Activated naive CD8-positive, alpha-beta T cell treated with anti-CD3 and anti-CD28 coated beads for 36 hours (primary cell): ENCODE results near the gene LMF1. TPM values are rescaled to one million over a fixed set of nuclear protein-coding genes. Genes with fewer than 3 reads are reported as not detected.
"Not testable (repeated sequence)": the region's sequence is repeated elsewhere in the genome, so short reads cannot be mapped to it uniquely, and the experiment has no call there.

ENCODE experiments used
- DNase-seq: peaks from one replicate; pipeline ENCODE4 v3.0.0; 2021
- H3K27ac Mint-ChIP-seq: one replicate; pipeline ENCODE4 v1.8.0; 2022; ENCODE audit warnings: mild to moderate bottlenecking, moderate library complexity, mixed read lengths
- H3K27me3 Mint-ChIP-seq: one replicate; pipeline ENCODE4 v1.8.0; 2022; ENCODE audit warnings: mild to moderate bottlenecking, mixed read lengths
- H3K36me3 Mint-ChIP-seq: one replicate; pipeline ENCODE4 v1.8.0; 2021; ENCODE audit warnings: mild to moderate bottlenecking, mixed read lengths
- H3K4me1 Mint-ChIP-seq: one replicate; pipeline ENCODE4 v1.8.0; 2021; ENCODE audit warnings: mixed read lengths
- H3K4me3 Mint-ChIP-seq: one replicate; pipeline ENCODE4 v1.8.0; 2022; ENCODE audit warnings: mild to moderate bottlenecking, moderate library complexity, mixed read lengths
- H3K9me3 Mint-ChIP-seq: one replicate; pipeline ENCODE4 v1.8.0; 2022; ENCODE audit warnings: mixed read lengths
- total RNA-seq, 2 experiments: library from RNA; stranded (reverse); gene quantifications; one replicate each; pipeline ENCODE4 v1.2.3, GENCODE V29; 2021

Gene LMF1
- total RNA-seq, 2 experiments from 2014 or later = 7.0 to 8.1 TPM

DNA sequence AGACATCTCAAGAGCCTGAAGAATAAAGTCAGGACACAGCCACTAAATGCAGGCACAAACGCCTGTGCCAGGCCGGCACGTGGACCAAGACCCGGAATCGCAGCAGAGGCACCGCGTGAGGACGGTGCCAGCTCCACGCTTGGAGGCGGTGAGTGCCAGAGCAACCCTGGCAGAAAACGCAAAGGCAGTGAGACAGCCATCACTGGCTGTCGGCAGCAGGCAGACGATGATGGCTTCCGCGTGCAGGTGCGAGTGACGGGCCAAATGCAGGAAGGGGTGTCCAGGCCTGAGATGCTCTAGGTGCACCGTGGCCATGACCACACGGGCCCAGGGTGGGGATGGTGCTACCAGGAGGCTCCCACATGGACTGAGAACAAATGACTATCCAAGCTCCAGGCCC, 78.8 kb downstream of the LMF1 start:
- Mint-ChIP-seq H3K27me3 (no peaks in the 10 kb centered on the region), H3K36me3 (no peaks in the 10 kb centered on the region), H3K9me3 (no peaks in the 10 kb centered on the region), H3K4me3 (no peak overlapping the region), H3K4me1 (no peaks in the 10 kb centered on the region), H3K27ac (no peak overlapping the region)
- no peak for DNase-seq

DNA sequence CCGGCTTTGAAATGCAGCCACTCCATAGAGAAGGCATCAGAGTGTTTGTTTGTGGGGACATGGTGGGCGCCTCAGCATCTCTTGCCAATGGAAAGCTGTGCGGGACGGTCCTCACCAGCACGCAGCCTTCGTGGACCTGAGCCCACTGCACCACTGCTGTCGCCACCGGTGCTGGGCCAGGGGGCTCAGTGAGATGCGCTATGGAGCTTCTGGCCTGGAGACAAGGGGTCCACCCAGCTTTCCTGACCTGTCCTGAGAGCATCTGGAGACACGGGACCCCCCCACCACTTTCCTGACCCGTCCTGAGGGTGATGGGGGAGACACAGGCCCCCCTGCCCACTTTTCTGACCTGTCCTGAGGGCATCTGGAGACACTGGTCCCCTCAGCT, 79.4 kb downstream of the LMF1 start:
- Mint-ChIP-seq H3K4me3 (no peak overlapping the region), H3K27me3 (no peaks in the 10 kb centered on the region), H3K36me3 (peaks cover 1% of the 10 kb centered on the region), H3K27ac (no peak overlapping the region), H3K9me3 (no peaks in the 10 kb centered on the region), H3K4me1 (no peaks in the 10 kb centered on the region)
- no peak for DNase-seq

DNA sequence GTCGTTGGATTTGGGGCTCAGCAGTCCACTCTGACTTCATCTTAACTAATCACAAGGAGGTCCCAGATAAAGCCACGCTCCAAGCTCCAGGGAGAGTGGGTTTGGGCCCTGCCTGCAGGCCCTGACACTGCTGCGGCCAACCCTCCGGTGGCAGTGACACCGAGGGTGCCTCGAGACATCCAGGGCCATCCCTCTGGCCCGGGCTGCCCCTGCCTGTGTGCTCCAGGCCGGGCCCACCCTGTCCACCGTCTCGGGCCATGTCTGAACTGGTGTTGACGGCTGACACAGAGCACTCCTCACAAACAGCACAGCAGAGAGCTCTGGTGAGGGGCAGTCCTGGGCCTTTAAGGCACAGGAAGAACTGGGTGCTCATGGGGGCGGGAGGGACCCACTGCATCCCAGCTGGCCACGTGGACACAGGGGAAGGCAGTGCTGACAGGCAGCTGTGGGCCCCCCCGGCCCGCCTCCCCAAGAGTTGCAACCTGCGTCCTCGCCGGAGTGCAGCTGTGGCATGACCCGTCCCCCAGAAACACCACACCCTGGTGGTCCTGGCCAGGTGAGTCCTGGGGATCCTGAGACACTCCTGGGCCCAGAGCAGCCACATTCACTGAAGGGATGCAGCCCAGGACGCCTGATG, 80.0 kb downstream of the LMF1 start:
- H3K9me3 Mint-ChIP-seq = no peaks in the 10 kb centered on the region

DNA sequence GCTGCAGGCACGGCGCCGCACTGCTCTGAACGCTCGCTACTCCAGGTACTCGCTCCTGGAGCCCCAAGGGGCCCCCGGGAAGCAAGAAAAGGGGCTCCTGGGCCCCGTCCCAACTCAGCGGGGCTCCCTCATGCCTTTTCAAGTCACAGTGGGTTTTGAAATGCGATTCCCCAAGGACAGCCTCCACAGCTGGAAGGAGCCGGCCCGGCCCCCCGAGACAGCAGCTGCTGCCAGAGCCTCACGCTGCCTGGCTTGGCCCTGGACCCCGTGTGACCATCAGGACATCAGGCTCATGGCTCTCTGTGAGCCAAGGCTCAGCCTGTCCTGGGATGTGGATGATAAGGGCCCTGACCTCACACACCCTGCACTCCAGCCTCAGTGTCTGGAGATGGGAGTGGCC, 80.6 kb downstream of the LMF1 start:
- Mint-ChIP-seq H3K27ac (no peak overlapping the region), H3K27me3 (no peaks in the 10 kb centered on the region), H3K4me3 (no peak overlapping the region), H3K9me3 (no peaks in the 10 kb centered on the region), H3K4me1 (no peaks in the 10 kb centered on the region), H3K36me3 (peaks cover 1% of the 10 kb centered on the region)
- no peak for DNase-seq

More for the DNA sequence above, 80.0 kb downstream of the LMF1 start:
- peaks cover 1% of the 10 kb centered on the region for H3K36me3 Mint-ChIP-seq
- no peak overlapping the region for H3K4me3 Mint-ChIP-seq
- no peak for DNase-seq
- H3K4me1 Mint-ChIP-seq = no peaks in the 10 kb centered on the region
- no peaks in the 10 kb centered on the region for H3K27me3 Mint-ChIP-seq
- H3K27ac Mint-ChIP-seq = no peak overlapping the region

DNA sequence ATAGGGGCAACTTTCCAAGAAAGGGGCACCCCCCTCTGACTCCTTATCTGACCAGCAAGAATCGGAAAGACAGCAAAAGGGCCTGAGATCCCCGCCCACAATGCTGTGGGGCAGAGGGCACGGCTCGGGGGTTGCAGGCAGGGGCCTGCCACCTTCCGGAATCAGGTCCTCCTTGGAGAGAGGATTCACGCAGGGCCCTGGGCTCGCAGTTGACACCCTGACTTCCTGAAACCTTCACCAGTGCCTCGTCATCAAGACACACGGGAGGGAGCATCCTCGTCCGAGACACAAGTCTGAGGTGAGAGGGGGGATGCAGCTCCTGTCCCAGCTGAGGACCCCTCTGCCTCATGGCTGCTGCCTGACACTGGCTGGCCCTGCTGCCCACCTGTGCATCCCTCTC, 81.2 kb downstream of the LMF1 start:
- Mint-ChIP-seq H3K36me3 (peaks cover 1% of the 10 kb centered on the region), H3K4me3 (no peak overlapping the region), H3K4me1 (no peaks in the 10 kb centered on the region), H3K9me3 (no peaks in the 10 kb centered on the region), H3K27me3 (no peaks in the 10 kb centered on the region), H3K27ac (no peak overlapping the region)
- no peak for DNase-seq

DNA sequence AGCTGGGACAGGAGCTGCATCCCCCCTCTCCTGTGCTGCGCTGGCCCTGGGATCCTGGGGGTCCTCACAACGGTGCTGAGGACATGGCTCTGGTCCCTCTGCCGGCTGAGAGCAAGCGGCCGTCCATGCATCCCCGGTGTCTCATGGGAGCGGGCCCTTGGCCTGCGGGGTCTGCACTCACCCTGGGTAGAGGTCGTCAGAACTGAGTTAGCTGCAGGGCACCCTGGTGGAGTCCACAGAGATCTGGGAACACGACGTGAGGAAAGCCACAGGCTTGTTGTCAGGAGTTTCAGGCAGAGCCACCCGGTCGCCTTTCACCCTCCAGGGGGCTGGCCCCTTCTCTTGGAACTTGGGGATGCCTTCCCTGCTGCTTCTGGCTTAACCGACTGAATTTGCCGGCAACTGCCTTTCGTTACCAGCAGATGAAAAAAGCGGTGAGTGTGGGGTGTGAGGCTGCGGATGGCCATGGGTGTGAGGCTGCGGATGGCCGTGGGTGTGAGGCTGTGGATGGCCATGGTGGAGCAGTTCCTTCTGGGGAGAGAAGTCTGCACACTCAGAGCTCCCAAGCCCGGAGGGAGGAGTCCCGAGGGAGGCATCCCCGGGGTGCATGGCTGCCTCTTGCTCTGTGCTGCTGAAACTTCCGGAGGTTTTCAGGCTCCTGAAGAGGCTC, 81.7 kb downstream of the LMF1 start:
- no peak overlapping the region for H3K4me3 Mint-ChIP-seq
- DNase-seq = no peak
- no peaks in the 10 kb centered on the region for H3K4me1 Mint-ChIP-seq
- H3K27ac Mint-ChIP-seq = no peak overlapping the region
- H3K9me3 Mint-ChIP-seq = no peaks in the 10 kb centered on the region
- peaks cover 1% of the 10 kb centered on the region for H3K36me3 Mint-ChIP-seq
- no peaks in the 10 kb centered on the region for H3K27me3 Mint-ChIP-seq

DNA sequence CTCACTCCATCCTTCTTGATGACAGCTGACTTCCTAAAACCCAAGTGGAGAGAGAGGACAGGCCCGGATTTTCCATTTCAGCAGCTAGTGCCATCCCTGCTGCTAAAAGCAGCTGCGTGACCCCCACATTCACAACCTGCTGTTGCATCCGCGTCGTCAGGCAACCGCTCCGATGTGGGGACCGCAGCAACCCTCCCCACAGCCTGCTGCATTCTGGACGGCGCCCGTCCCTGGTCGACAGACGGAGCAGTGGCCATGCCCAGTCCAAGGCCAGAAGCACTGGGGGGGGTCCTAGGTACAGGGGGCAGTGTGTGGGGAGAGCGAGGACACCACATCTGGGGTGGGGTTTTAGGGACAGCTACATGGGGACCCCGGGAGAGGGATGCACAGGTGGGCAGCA, 82.3 kb downstream of the LMF1 start:
- H3K4me1 Mint-ChIP-seq, H3K36me3 Mint-ChIP-seq, H3K27me3 Mint-ChIP-seq, DNase-seq, H3K9me3 Mint-ChIP-seq, H3K4me3 Mint-ChIP-seq, H3K27ac Mint-ChIP-seq: not testable (repeated sequence)

DNA sequence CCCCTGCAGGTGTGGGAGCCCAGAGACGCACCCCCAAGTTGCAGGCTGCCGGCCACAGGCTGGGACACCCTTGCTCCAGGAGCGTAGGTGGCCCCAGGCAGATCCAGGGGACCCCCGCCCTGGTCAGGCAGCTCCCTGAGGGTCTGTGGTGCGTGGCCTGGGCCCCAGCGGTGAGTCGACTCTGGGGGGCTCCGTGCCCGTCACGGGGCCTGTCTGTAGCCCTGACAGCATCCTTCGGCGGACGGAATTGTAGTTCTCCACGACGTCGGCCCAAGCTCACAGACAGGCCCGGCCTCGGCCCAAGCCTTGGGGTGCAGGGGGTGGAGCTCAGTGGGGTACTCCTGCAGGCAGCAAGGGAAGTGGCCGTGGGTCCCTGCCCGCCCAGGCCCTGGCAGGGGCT, 82.9 kb downstream of the LMF1 start:
- Mint-ChIP-seq H3K36me3 (peaks cover 1% of the 10 kb centered on the region), H3K27ac (no peak overlapping the region), H3K4me1 (no peaks in the 10 kb centered on the region), H3K4me3 (no peak overlapping the region), H3K27me3 (no peaks in the 10 kb centered on the region), H3K9me3 (no peaks in the 10 kb centered on the region)
- DNase-seq = no peak

DNA sequence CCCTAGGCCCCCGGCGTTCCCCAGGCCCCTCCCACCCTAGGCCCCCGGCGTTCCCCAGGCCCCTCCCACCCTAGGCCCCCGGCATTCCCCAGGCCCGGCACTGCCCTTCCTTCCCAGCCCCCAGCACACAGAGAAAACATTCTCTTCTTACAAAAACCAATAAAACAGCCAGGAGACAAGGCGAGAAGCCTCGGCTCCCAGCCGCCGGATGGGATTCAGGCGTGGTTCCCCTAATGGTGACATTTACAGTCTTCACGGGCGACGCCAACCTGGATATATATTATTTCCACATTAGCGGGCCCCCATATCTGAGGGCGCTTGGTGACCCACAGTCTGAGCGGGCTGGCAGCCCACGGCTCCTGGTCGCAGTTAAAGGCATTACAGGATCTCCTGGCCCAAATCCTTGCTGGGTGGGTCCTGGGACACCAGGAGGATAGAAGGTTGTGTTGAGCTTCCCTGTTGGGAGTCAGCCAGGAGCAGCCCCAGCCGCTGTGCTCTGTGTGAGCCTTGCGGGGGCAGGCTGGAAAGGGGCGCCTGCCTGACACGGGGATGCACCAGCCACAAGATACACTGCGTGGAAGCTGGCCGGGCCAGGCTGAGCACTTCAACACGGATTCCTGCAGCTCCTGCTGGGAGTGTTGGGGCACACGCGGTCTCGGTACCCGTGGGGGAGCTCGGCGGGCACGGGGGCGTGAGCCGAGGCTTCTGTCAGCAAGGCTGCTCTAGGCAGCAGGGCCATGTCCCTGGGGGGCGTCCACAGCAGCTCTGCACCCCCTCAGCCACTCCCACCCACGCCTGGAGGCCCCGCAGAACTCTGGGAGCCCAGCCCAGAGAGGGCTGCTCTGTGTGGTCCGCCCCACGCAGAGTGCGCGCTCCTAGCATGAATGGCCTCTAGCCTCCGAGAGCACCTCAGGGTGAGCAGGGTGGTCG, 83.7 kb downstream of the LMF1 start:
- Mint-ChIP-seq H3K27me3 (no peaks in the 10 kb centered on the region), H3K9me3 (no peaks in the 10 kb centered on the region), H3K27ac (no peak overlapping the region), H3K4me3 (no peak overlapping the region), H3K4me1 (no peaks in the 10 kb centered on the region), H3K36me3 (peaks cover 3% of the 10 kb centered on the region)
- no peak for DNase-seq

DNA sequence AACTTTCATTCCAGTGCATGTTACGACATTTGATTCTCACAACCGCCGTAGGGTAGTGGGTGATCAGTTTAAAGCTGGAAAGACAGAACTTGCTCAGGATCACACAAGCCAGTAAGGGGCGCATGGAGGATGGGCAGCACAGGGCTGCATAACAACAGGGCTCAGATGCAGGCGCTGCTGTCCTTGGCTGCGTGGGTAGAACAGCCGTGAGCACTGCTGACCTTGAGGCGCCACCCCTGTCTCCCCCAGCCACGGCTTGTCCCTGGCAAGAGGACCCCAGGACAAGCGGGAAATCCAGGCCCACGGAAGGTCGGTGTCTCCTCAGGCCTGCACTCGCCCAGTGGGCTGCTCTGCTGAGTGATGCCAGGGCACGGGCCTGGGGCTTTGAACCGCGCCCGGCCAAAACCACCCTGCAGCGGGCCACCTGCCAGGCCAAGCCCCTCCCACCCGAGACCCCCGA, 84.7 kb downstream of the LMF1 start:
- no peak overlapping the region for H3K4me3 Mint-ChIP-seq
- H3K36me3 Mint-ChIP-seq = peaks cover 3% of the 10 kb centered on the region
- no peak overlapping the region for H3K27ac Mint-ChIP-seq
- H3K4me1 Mint-ChIP-seq = no peaks in the 10 kb centered on the region
- H3K9me3 Mint-ChIP-seq = no peaks in the 10 kb centered on the region
- H3K27me3 Mint-ChIP-seq = no peaks in the 10 kb centered on the region
- no peak for DNase-seq

DNA sequence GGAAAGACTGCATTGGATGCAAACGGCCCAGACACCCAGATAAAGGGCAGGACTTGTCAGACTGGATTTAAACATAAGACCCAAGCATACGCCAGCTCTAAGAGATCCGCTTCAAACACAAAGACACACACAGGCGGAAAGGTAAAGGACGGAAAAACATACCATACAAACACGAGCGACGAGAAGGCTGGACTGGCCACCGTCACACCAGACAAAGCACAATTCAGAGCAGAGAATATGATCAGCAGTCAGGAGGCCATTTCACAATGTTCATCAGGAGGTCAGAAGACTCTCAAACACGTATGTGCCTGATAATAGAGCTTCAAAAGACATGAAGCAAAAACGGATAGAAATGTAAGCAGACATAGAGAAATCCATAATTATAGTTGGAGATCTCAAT, 85.4 kb downstream of the LMF1 start:
- no peak for DNase-seq
- no peak overlapping the region for H3K27ac Mint-ChIP-seq
- H3K27me3 Mint-ChIP-seq = no peaks in the 10 kb centered on the region
- H3K4me1 Mint-ChIP-seq = no peaks in the 10 kb centered on the region
- no peak overlapping the region for H3K4me3 Mint-ChIP-seq
- peaks cover 3% of the 10 kb centered on the region for H3K36me3 Mint-ChIP-seq
- H3K9me3 Mint-ChIP-seq = no peaks in the 10 kb centered on the region

DNA sequence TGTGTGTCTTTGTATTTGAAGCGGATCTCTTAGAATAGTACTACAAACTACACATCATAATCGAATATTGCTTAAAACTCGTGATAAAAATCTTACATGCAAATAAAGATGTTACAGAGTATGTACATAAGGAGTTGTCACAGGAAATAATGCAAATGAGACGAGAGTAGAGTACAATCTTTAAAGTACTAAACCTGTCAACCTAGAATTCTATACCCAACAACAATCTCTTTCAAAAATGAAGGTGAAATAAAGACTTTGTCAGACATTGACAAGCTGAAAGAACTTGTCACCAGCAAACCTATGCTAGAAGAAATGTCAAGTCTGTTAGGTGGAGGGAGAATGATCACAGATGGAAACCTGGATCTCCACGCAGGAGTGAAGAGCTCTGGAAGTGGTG, 86.6 kb downstream of the LMF1 start:
- Mint-ChIP-seq H3K36me3 (peaks cover 3% of the 10 kb centered on the region), H3K4me1 (no peaks in the 10 kb centered on the region), H3K27ac (no peak overlapping the region), H3K4me3 (no peak overlapping the region), H3K9me3 (no peaks in the 10 kb centered on the region), H3K27me3 (no peaks in the 10 kb centered on the region)
- DNase-seq = no peak

DNA sequence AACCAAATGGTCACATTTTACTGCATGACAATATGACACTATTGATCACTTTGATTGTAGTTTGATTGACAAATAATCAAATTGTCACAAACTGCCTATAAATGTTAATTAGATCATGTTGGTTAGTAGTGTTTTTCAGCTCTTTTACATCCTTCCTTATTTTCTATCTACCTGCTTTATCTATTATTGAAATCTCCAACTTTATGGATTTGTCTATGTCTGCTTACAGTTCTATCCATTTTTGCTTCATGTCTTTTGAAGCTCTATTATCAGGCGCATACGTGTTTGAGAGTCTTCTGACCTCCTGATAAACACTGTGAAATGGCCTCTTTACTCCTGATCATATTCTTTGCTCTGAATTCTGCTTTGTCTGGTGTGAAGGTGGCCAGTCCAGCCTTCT, 87.0 kb downstream of the LMF1 start:
- no peaks in the 10 kb centered on the region for H3K9me3 Mint-ChIP-seq
- no peaks in the 10 kb centered on the region for H3K4me1 Mint-ChIP-seq
- no peak overlapping the region for H3K4me3 Mint-ChIP-seq
- no peaks in the 10 kb centered on the region for H3K27me3 Mint-ChIP-seq
- H3K27ac Mint-ChIP-seq = no peak overlapping the region
- DNase-seq = no peak
- H3K36me3 Mint-ChIP-seq = peaks cover 3% of the 10 kb centered on the region

DNA sequence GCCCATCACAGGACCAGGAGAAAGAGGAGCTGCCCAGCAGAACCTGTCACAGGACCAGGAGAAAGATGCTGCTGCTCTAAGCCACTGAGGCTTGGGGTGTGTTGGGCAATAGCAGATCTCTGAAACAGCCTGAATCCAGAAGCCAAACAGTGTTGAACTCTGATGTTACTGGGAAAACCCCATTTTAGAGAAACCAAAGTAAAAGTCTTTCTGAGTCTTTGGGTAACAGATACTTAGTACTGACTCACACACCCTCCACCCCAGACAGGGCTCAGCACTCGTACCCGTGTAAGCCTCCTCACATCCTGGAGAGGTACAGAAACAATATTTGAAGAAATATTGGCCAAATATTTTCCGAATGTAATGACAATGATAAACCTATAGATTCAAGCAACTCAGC, 87.4 kb downstream of the LMF1 start:
- Mint-ChIP-seq H3K27me3 (no peaks in the 10 kb centered on the region), H3K4me1 (no peaks in the 10 kb centered on the region), H3K9me3 (no peaks in the 10 kb centered on the region), H3K36me3 (peaks cover 3% of the 10 kb centered on the region), H3K4me3 (no peak overlapping the region), H3K27ac (no peak overlapping the region)
- DNase-seq = no peak

DNA sequence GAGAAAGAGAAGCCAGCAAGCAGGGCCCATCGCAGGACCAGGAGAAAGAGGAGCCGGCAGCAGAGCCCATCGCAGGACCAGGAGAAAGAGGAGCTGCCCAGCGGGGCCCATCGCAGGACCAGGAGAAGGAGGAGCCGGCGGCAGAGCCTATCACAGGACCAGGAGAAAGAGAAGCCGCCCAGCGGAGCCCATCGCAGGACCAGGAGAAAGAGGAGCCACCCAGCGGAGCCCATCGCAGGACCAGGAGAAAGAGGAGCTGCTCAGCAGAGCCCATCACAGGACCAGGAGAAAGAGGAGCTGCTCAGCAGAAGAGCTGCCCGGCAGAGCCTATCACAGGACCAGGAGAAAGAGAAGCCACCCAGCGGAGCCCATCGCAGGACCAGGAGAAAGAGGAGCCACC, 88.1 kb downstream of the LMF1 start:
- H3K36me3 Mint-ChIP-seq, H3K27me3 Mint-ChIP-seq, H3K4me1 Mint-ChIP-seq: not testable (repeated sequence)

More for the DNA sequence above, 88.1 kb downstream of the LMF1 start:
- H3K4me3 Mint-ChIP-seq, H3K27ac Mint-ChIP-seq, H3K9me3 Mint-ChIP-seq, DNase-seq: not testable (repeated sequence)
